ENCODE results near the gene EPC1. TPM values are rescaled to one million over a fixed set of nuclear protein-coding genes. Genes with fewer than 3 reads are reported as not detected.

Gene EPC1
- total RNA-seq, 1 experiment from 2014 or later, result 30.0 TPM

- Mint-ChIP-seq H3K4me3 (ENCODE audit: low read depth, unreplicated experiment) (no peak overlapping the region), H3K36me3 (ENCODE audit: insufficient read depth, unreplicated experiment) (no peaks in the 10 kb centered on the region), H3K27me3 (ENCODE audit: unreplicated experiment) (no peaks in the 10 kb centered on the region), H3K27ac (ENCODE audit: unreplicated experiment) (no peak overlapping the region), H3K9me3 (ENCODE audit: low read depth, unreplicated experiment) (no peaks in the 10 kb centered on the region), H3K4me1 (ENCODE audit: low read depth, unreplicated experiment) (peaks cover 17% of the 10 kb centered on the region)
- BruUV-seq (replicated peaks), result no TSS peak
- CTCF ChIA-PET, result no interaction called here
- no peak for DNase-seq
- intact Hi-C loops (cut with micrococcal nuclease; ENCODE audit: unreplicated experiment), result no loop called here
- no peak for TF ChIP-seq CTCF (IDR thresholded peaks at IDR 0.05; ENCODE audit: unreplicated experiment)
Observed at GRCh38 chr10:32241946-32242345, 105.0 kb downstream of the EPC1 start.

- CTCF ChIA-PET, result no interaction called here
- no TSS peak for BruUV-seq (replicated peaks)
- Mint-ChIP-seq H3K9me3 (ENCODE audit: low read depth, unreplicated experiment) (no peaks in the 10 kb centered on the region), H3K4me1 (ENCODE audit: low read depth, unreplicated experiment) (peaks cover 17% of the 10 kb centered on the region), H3K36me3 (ENCODE audit: insufficient read depth, unreplicated experiment) (no peaks in the 10 kb centered on the region), H3K27ac (ENCODE audit: unreplicated experiment) (no peak overlapping the region), H3K4me3 (ENCODE audit: low read depth, unreplicated experiment) (no peak overlapping the region), H3K27me3 (ENCODE audit: unreplicated experiment) (no peaks in the 10 kb centered on the region)
- TF ChIP-seq CTCF (IDR thresholded peaks at IDR 0.05; ENCODE audit: unreplicated experiment), result no peak
- intact Hi-C loops (cut with micrococcal nuclease; ENCODE audit: unreplicated experiment), result no loop called here
- no peak for DNase-seq
Observed at GRCh38 chr10:32240471-32240870, 106.5 kb downstream of the EPC1 start.

- DNase-seq, result no peak
- Mint-ChIP-seq H3K4me1 (ENCODE audit: low read depth, unreplicated experiment) (peaks cover 17% of the 10 kb centered on the region), H3K27me3 (ENCODE audit: unreplicated experiment) (no peaks in the 10 kb centered on the region), H3K9me3 (ENCODE audit: low read depth, unreplicated experiment) (no peaks in the 10 kb centered on the region), H3K36me3 (ENCODE audit: insufficient read depth, unreplicated experiment) (no peaks in the 10 kb centered on the region), H3K27ac (ENCODE audit: unreplicated experiment) (no peak overlapping the region), H3K4me3 (ENCODE audit: low read depth, unreplicated experiment) (no peak overlapping the region)
- CTCF ChIA-PET, result interaction anchor here (0.6 kb wide), 1 partner anchor 15 kb away, joined by 3 read pairs; no protein-coding TSS in a partner anchor
- intact Hi-C loops (cut with micrococcal nuclease; ENCODE audit: unreplicated experiment), result no loop called here
- no peak for TF ChIP-seq CTCF (IDR thresholded peaks at IDR 0.05; ENCODE audit: unreplicated experiment)
- BruUV-seq (replicated peaks), result no TSS peak
Observed at GRCh38 chr10:32239769-32240168, 107.2 kb downstream of the EPC1 start.

- intact Hi-C loops (cut with micrococcal nuclease; ENCODE audit: unreplicated experiment), result no loop called here
- no peaks in the 10 kb centered on the region for H3K9me3 Mint-ChIP-seq (ENCODE audit: low read depth, unreplicated experiment)
- no TSS peak for BruUV-seq (replicated peaks)
- H3K4me3 Mint-ChIP-seq (ENCODE audit: low read depth, unreplicated experiment), result no peak overlapping the region
- no peaks in the 10 kb centered on the region for H3K36me3 Mint-ChIP-seq (ENCODE audit: insufficient read depth, unreplicated experiment)
- DNase-seq, result no peak
- peaks cover 17% of the 10 kb centered on the region for H3K4me1 Mint-ChIP-seq (ENCODE audit: low read depth, unreplicated experiment)
- H3K27ac Mint-ChIP-seq (ENCODE audit: unreplicated experiment), result no peak overlapping the region
- TF ChIP-seq CTCF (IDR thresholded peaks at IDR 0.05; ENCODE audit: unreplicated experiment), result no peak
- CTCF ChIA-PET, result no interaction called here
- no peaks in the 10 kb centered on the region for H3K27me3 Mint-ChIP-seq (ENCODE audit: unreplicated experiment)
Observed at GRCh38 chr10:32237644-32238345, 109.2 kb downstream of the EPC1 start.

Measured in Calu3 (cell line).